ENCODE measurements around the gene SETD1B. TPM values are rescaled to one million over a fixed set of nuclear protein-coding genes. Genes with fewer than 3 reads are reported as not detected.
"Not testable (repeated sequence)": the region's sequence is repeated elsewhere in the genome, so short reads cannot be mapped to it uniquely, and the experiment has no call there.

SETD1B gene
- total and polyA plus RNA-seq, 2 donors (not counting 1 experiment from before 2014, with no cell fraction given), result 7.9 to 61.4 TPM

- ChIA-PET POLR2A (no interaction called here), CTCF (interaction anchor here (0.6 kb wide), 1 partner anchor 33 kb away, joined by 3 read pairs; no protein-coding TSS in a partner anchor)
- H4K20me1 ChIP-seq (ENCODE audit: control insufficient read depth, insufficient read depth, low read length, poor library complexity, severe bottlenecking), result no peaks in the 10 kb centered on the region
- H3K9me3 ChIP-seq (ENCODE audit: control extremely low read depth in 1 of 3, control insufficient read depth in 2 of 3, insufficient read depth in 1 of 3, low read length in 2 of 3), result no peaks in the 10 kb centered on the region
- no peaks in the 10 kb centered on the region for H3K27me3 ChIP-seq (replicated peaks in 1 of 4; ENCODE audit: control extremely low read depth in 1 of 4, control insufficient read depth in 3 of 4, insufficient read depth in 4 of 4, low read length in 3 of 4)
- no peak within 1 kb of the TSS for H2AFZ ChIP-seq (ENCODE audit: insufficient read depth, low read depth, low read length, poor library complexity, severe bottlenecking)
- H3K9ac ChIP-seq (ENCODE audit: low read length), result no peak within 1 kb of the TSS
- Mint-ChIP-seq H3K4me1 (peaks cover 11% of the 10 kb centered on the region), H3K4me3 (no peak within 1 kb of the TSS), H3K27me3 (no peaks in the 10 kb centered on the region), H3K27ac (no peak within 1 kb of the TSS), H3K9me3 (ENCODE audit: insufficient read depth) (no peaks in the 10 kb centered on the region)
- H3K36me3 ChIP-seq (replicated peaks in 1 of 2; ENCODE audit: control extremely low read depth in 1 of 2, control insufficient read depth in 1 of 2, extremely low read depth in 1 of 2, insufficient read depth in 2 of 2, low read length in 1 of 2), result no peaks in the 10 kb centered on the region
- 87% methylated on average over 6 of the region's 16 CpGs for WGBS (ENCODE audit: insufficient coverage)
- no peak within 1 kb of the TSS for H3K4me3 ChIP-seq (ENCODE audit: control extremely low read depth in 1 of 5, extremely low read depth in 1 of 5, insufficient read depth in 1 of 5, low read depth in 2 of 5, low read length in 4 of 5)
- ATAC-seq (ENCODE audit: low read depth) (no peak), DNase-seq (no peak)
- TF ChIP-seq EZH2 (IDR thresholded peaks at IDR 0.05; ENCODE audit: borderline replicate concordance, insufficient read depth, low read depth, low read length, poor library complexity, severe bottlenecking), result no peak
- TF ChIP-seq CTCF (IDR thresholded peaks at IDR 0.05), result no peak
- intact Hi-C loops (cut with micrococcal nuclease), result no loop called here
- no peaks in the 10 kb centered on the region for H3K79me2 ChIP-seq (ENCODE audit: control insufficient read depth, insufficient read depth, low read length)
- H3K27ac ChIP-seq (ENCODE audit: low read length in 2 of 2), result no peak within 1 kb of the TSS
- no peak within 1 kb of the TSS for H3K4me2 ChIP-seq (replicated peaks; ENCODE audit: low read depth, low read length, poor library complexity, severe bottlenecking)
- peaks cover 6 to 25% of the 10 kb centered on the region in 2 donors for H3K4me1 ChIP-seq (ENCODE audit: control insufficient read depth in 2 of 2, insufficient read depth in 2 of 2, low read length in 2 of 2)
Observed at GRCh38 chr12:121858662-121859572, 55.1 kb downstream of the SETD1B start, which contains the start of gene HPD. HPD (minus strand) TSS chr12:121858859; CDS start chr12:121858823, 36 bp downstream.

- peaks cover 6 to 21% of the 10 kb centered on the region in 2 donors for H3K4me1 ChIP-seq (ENCODE audit: control insufficient read depth in 2 of 2, insufficient read depth in 2 of 2, low read length in 2 of 2)
- no peaks in the 10 kb centered on the region for H4K20me1 ChIP-seq (ENCODE audit: control insufficient read depth, insufficient read depth, low read length, poor library complexity, severe bottlenecking)
- no peak overlapping the region for H3K4me3 ChIP-seq (ENCODE audit: control extremely low read depth in 1 of 5, extremely low read depth in 1 of 5, insufficient read depth in 1 of 5, low read depth in 2 of 5, low read length in 4 of 5)
- no peaks in the 10 kb centered on the region for H3K9me3 ChIP-seq (ENCODE audit: control extremely low read depth in 1 of 3, control insufficient read depth in 2 of 3, insufficient read depth in 1 of 3, low read length in 2 of 3)
- peaks cover 7% of the 10 kb centered on the region for H3K4me1 Mint-ChIP-seq
- no peak overlapping the region for H3K4me2 ChIP-seq (replicated peaks; ENCODE audit: low read depth, low read length, poor library complexity, severe bottlenecking)
- WGBS (ENCODE audit: insufficient coverage), result 94% methylated on average over 1 of the region's 1 CpG
- no peak overlapping the region for H2AFZ ChIP-seq (ENCODE audit: insufficient read depth, low read depth, low read length, poor library complexity, severe bottlenecking)
- no peak overlapping the region for H3K4me3 Mint-ChIP-seq
- no peak overlapping the region for H3K27ac Mint-ChIP-seq
- no peak for TF ChIP-seq EZH2 (IDR thresholded peaks at IDR 0.05; ENCODE audit: borderline replicate concordance, insufficient read depth, low read depth, low read length, poor library complexity, severe bottlenecking)
- no peaks in the 10 kb centered on the region for H3K27me3 Mint-ChIP-seq
- intact Hi-C loops (cut with micrococcal nuclease), result no loop called here
- CTCF ChIA-PET, result interaction anchor here (0.6 kb wide), 1 partner anchor 538 kb away, joined by 8 read pairs; no protein-coding TSS in a partner anchor
- POLR2A ChIA-PET, result no interaction called here
- H3K27ac ChIP-seq (ENCODE audit: low read length in 2 of 2), result no peak overlapping the region
- ATAC-seq (ENCODE audit: low read depth) (no peak), DNase-seq (no peak)
- no peaks in the 10 kb centered on the region for H3K36me3 ChIP-seq (replicated peaks in 1 of 2; ENCODE audit: control extremely low read depth in 1 of 2, control insufficient read depth in 1 of 2, extremely low read depth in 1 of 2, insufficient read depth in 2 of 2, low read length in 1 of 2)
- no peaks in the 10 kb centered on the region for H3K27me3 ChIP-seq (replicated peaks in 1 of 4; ENCODE audit: control extremely low read depth in 1 of 4, control insufficient read depth in 3 of 4, insufficient read depth in 4 of 4, low read length in 3 of 4)
- no peaks in the 10 kb centered on the region for H3K79me2 ChIP-seq (ENCODE audit: control insufficient read depth, insufficient read depth, low read length)
- H3K9ac ChIP-seq (ENCODE audit: low read length), result no peak overlapping the region
- no peaks in the 10 kb centered on the region for H3K9me3 Mint-ChIP-seq (ENCODE audit: insufficient read depth)
Observed at GRCh38 chr12:121860257-121860656, 56.4 kb downstream of the SETD1B start.

GRCh38 chr12:121860699-121861098, 56.9 kb downstream of the SETD1B start:
- H3K4me3 ChIP-seq (ENCODE audit: control extremely low read depth in 1 of 5, extremely low read depth in 1 of 5, insufficient read depth in 1 of 5, low read depth in 2 of 5, low read length in 4 of 5); H3K4me2 ChIP-seq (replicated peaks; ENCODE audit: low read depth, low read length, poor library complexity, severe bottlenecking); H3K79me2 ChIP-seq (ENCODE audit: control insufficient read depth, insufficient read depth, low read length); H4K20me1 ChIP-seq (ENCODE audit: control insufficient read depth, insufficient read depth, low read length, poor library complexity, severe bottlenecking); DNase-seq; H3K27ac ChIP-seq (ENCODE audit: low read length in 2 of 2); H2AFZ ChIP-seq (ENCODE audit: insufficient read depth, low read depth, low read length, poor library complexity, severe bottlenecking); H3K4me1 Mint-ChIP-seq; H3K27me3 Mint-ChIP-seq; H3K9me3 ChIP-seq (ENCODE audit: control extremely low read depth in 1 of 3, control insufficient read depth in 2 of 3, insufficient read depth in 1 of 3, low read length in 2 of 3); H3K36me3 ChIP-seq (replicated peaks in 1 of 2; ENCODE audit: control extremely low read depth in 1 of 2, control insufficient read depth in 1 of 2, extremely low read depth in 1 of 2, insufficient read depth in 2 of 2, low read length in 1 of 2); H3K9ac ChIP-seq (ENCODE audit: low read length); ATAC-seq (ENCODE audit: low read depth); H3K27me3 ChIP-seq (replicated peaks in 1 of 4; ENCODE audit: control extremely low read depth in 1 of 4, control insufficient read depth in 3 of 4, insufficient read depth in 4 of 4, low read length in 3 of 4); H3K4me3 Mint-ChIP-seq; H3K27ac Mint-ChIP-seq; H3K9me3 Mint-ChIP-seq (ENCODE audit: insufficient read depth); intact Hi-C loops (cut with micrococcal nuclease): not testable (repeated sequence)
- POLR2A ChIA-PET, result interaction anchor here (0.6 kb wide), 1 partner anchor 125 kb away, joined by 6 read pairs; no protein-coding TSS in a partner anchor
- 96% methylated on average over 4 of the region's 4 CpGs for WGBS (ENCODE audit: insufficient coverage)
- H3K4me1 ChIP-seq (ENCODE audit: control insufficient read depth in 2 of 2, insufficient read depth in 2 of 2, low read length in 2 of 2), result peaks cover 5 to 17% of the 10 kb centered on the region in 2 donors
- CTCF ChIA-PET, result interaction anchor here (0.6 kb wide), 2 partner anchors 31 to 538 kb away, joined by 4 to 8 read pairs; no protein-coding TSS in a partner anchor
